ENCODE measurements around the gene PDZD2. TPM values are rescaled to one million over a fixed set of nuclear protein-coding genes. Genes with fewer than 3 reads are reported as not detected.

PDZD2 gene
- total and polyA plus RNA-seq, 2 donors (not counting 3 experiments of a cell fraction or from before 2014, with no cell fraction given): 0.66 to 6.9 TPM

GRCh38 chr5:32051796-32052195, 412.9 kb downstream of the PDZD2 start:
- no peaks in the 10 kb centered on the region for H3K27me3 ChIP-seq (ENCODE audit: control insufficient read depth in 2 of 2, insufficient read depth in 2 of 2, low read length in 2 of 2)
- no peaks in the 10 kb centered on the region for H3K9me3 ChIP-seq (replicated peaks; ENCODE audit: control insufficient read depth, insufficient read depth, low read length)
- no TSS peak for BruUV-seq (replicated peaks)
- H3K9me1 ChIP-seq (replicated peaks; ENCODE audit: control insufficient read depth, extremely low read depth, insufficient read depth, low read length): no peaks in the 10 kb centered on the region
- POLR2A ChIA-PET: no interaction called here
- H3K27ac ChIP-seq (ENCODE audit: insufficient read depth, low read depth, low read length): no peak overlapping the region
- H2AFZ ChIP-seq (ENCODE audit: low read depth, low read length): no peak overlapping the region
- no peak overlapping the region for H3K4me3 ChIP-seq (replicated peaks in 1 of 3; ENCODE audit: insufficient read depth in 1 of 3, low read depth in 1 of 3, low read length in 3 of 3)
- FAIRE-seq: no peak
- dilution Hi-C loops (cut with MboI; ENCODE audit: extremely low pct_ligation_motif_present, low sequenced_read_pairs) (no loop called here), intact Hi-C loops (cut with micrococcal nuclease) (no loop called here)
- DNase-seq (ENCODE audit: low read depth, low spot score): no peak
- H3K36me3 ChIP-seq (ENCODE audit: control insufficient read depth in 2 of 2, extremely low read depth in 1 of 2, insufficient read depth in 2 of 2, low read length in 2 of 2): no peaks in the 10 kb centered on the region
- no peaks in the 10 kb centered on the region for H4K20me1 ChIP-seq (replicated peaks; ENCODE audit: control insufficient read depth, extremely low read depth, insufficient read depth, low read length)
- TF ChIP-seq, protein P1, sequence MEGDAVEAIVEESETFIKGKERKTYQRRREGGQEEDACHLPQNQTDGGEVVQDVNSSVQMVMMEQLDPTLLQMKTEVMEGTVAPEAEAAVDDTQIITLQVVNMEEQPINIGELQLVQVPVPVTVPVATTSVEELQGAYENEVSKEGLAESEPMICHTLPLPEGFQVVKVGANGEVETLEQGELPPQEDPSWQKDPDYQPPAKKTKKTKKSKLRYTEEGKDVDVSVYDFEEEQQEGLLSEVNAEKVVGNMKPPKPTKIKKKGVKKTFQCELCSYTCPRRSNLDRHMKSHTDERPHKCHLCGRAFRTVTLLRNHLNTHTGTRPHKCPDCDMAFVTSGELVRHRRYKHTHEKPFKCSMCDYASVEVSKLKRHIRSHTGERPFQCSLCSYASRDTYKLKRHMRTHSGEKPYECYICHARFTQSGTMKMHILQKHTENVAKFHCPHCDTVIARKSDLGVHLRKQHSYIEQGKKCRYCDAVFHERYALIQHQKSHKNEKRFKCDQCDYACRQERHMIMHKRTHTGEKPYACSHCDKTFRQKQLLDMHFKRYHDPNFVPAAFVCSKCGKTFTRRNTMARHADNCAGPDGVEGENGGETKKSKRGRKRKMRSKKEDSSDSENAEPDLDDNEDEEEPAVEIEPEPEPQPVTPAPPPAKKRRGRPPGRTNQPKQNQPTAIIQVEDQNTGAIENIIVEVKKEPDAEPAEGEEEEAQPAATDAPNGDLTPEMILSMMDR (IDR thresholded peaks at IDR 0.05; ENCODE audit: extremely low read depth in 1 of 2, insufficient read depth in 1 of 2, low read depth in 1 of 2, low read length in 2 of 2): no peak
- TF ChIP-seq EZH2 (IDR thresholded peaks at IDR 0.05; ENCODE audit: borderline replicate concordance, low read depth, low read length, severe bottlenecking): no peak
- no peak for TF ChIP-seq POLR2A (IDR thresholded peaks at IDR 0.05; ENCODE audit: low read depth, low read length)
- TF ChIP-seq FOS (IDR thresholded peaks at IDR 0.05; ENCODE audit: borderline replicate concordance, insufficient read depth, low read length): no peak
- TF ChIP-seq, protein P2, sequence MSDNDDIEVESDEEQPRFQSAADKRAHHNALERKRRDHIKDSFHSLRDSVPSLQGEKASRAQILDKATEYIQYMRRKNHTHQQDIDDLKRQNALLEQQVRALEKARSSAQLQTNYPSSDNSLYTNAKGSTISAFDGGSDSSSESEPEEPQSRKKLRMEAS (IDR thresholded peaks at IDR 0.05; ENCODE audit: insufficient read depth, insufficient read length): no peak
- no peak for TF ChIP-seq JUN (IDR thresholded peaks at IDR 0.05; ENCODE audit: borderline replicate concordance, insufficient read depth, insufficient read length, low read depth)
- no peak for TF ChIP-seq GATA2 (IDR thresholded peaks at IDR 0.05; ENCODE audit: insufficient read depth, insufficient read length, low read depth, low read length)
- TF ChIP-seq MYC (IDR thresholded peaks at IDR 0.05; ENCODE audit: low read depth, low read length): no peak
- TF ChIP-seq POLR2AphosphoS5 (IDR thresholded peaks at IDR 0.05; ENCODE audit: insufficient read depth, low read depth, low read length): no peak
- H3K9ac ChIP-seq (replicated peaks; ENCODE audit: extremely low read depth, insufficient read depth, low read length): no peak overlapping the region
- H3K4me1 ChIP-seq (ENCODE audit: control insufficient read depth, extremely low read depth, insufficient read depth, low read length): no peaks in the 10 kb centered on the region
- CTCF ChIA-PET: no interaction called here
- H3K79me2 ChIP-seq (ENCODE audit: control insufficient read depth, insufficient read depth, low read length): no peaks in the 10 kb centered on the region
- no peak overlapping the region for H3K4me2 ChIP-seq (ENCODE audit: insufficient read depth, low read length)

Measured in endothelial cell of umbilical vein (primary cell).